Erythroblast (primary cell): ENCODE data around the gene OR5H6.
A peak's percentile ranks its signal among the peaks of the same experiment; 100 is the strongest.
"Not testable (repeated sequence)": the region's sequence is repeated elsewhere in the genome, so short reads cannot be mapped to it uniquely, and the experiment has no call there.

Source experiments
- DNase-seq, 2 experiments: peaks; one replicate each; lab custom pipeline; 2025; lab: John Stamatoyannopoulos, UW
- GATA1 ChIP-seq: IDR thresholded peaks from 2 replicates; pipeline ENCODE4 v1.6.1; 2011; ENCODE audit warnings: low read depth, mild to moderate bottlenecking, control low read depth, low read length, moderate library complexity
- POLR2A ChIP-seq: IDR thresholded peaks from 2 replicates; pipeline ENCODE4 v1.6.1; 2011; ENCODE audit warnings: mild to moderate bottlenecking, low read length

OR5H6 gene

DNA sequence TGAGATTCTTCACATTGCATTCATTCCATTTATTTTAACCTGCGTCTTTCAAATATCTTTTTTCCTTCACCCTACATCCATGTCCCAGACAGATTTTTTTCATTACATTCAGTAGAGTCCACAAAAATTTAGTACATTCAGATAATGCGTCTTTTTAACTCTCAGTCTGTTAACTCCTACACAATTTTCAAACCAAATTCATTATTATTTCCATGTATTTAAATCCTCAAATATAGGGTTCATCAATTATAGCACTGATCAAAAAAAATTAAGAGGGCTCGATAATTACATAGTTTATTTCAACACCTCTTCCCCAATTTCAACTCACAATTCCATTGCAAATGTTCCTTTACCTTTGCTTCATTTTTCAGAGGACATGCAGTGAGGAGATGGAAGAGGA lies at the start of gene OR5H6:
OR5H6 (plus strand) TSS at position 301 of the 400 bp plus-strand sequence; CDS start at position 390, 89 bp downstream.
- DNase-seq: no peak

DNA sequence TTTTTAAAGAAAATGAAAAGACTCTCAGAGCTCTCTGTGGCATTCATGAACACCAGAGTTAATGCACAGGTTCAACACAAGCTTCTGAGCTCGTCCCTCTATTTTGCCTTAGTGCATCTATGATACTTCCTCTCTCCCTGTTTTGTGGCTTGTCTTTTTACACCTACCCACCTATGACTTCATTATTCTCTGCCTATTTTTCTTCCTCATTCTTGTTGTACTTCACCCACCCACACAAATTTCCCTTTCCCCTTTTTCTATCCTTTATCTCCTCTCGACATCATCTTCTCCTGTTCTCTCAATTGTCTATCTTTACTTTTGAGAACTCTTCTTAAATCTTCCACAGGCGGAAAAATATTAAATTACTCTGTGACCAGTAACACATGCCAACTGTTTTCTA lies 49.0 kb upstream of the OR5H6 start:
- TF ChIP-seq GATA1 (no peak), POLR2A (no peak)
- DNase-seq: no peak

More for the DNA sequence above, at the start of gene OR5H6:
- TF ChIP-seq GATA1: no peak
- TF ChIP-seq POLR2A: no peak

DNA sequence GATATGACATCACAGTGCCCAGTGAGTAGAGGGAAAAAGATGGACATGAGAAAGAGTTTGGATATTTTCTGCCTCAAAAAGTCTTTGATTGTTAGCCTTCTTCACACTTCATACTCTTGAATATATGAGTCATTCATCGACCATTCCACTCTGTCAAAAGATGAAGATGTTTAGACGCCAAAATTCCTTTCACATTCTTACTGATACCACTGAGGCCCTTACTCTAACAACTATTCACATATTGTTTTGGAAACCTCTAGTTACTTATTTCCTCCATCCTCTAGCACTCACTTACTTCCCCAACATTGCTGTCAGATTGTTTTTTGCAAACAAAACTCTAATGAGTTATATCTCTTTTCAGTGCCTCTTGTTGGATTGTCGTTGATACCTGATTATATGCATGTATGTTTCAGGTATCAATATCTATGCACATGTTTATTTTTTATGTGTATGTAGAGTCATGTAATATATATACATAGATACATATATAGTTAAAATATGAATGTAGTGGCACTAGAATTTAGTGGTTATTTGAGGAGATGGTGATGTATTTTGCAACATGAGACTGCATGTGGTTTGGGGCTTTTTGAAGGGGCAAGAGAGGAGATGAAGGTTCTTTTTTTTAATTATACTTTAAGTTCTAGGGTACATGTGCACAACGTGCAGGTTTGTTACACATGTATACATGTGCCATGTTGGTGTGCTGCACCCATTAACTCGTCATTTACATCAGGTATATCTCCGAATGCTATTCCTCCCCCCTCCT lies 40.0 kb upstream of the OR5H6 start:
- no peak for DNase-seq
- TF ChIP-seq POLR2A: no peak
- TF ChIP-seq GATA1: no peak

- TF ChIP-seq GATA1 (no peak), POLR2A (no peak)
These were observed 31.6 kb upstream of the OR5H6 start for GRCh38 chr3:98232489-98232888.

DNA sequence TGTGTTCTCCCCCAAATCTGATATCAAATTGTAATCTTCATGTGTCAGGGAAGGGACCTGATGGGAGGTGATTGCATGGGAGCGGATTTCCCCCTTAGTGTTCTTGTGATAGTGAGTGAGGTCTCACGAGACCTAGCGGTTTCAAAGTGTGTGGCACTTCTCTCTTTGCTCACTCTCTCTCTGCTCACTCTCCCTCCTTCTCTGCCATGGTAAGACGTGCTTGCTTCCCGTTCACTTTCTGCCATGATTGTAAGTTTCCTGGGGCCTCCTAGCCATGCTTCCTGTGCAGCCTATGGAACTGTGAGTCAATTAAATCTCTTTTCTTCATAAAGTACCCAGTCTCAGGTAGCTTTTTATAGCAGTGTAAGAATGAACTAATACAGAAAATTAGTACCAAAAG lies 30.6 kb upstream of the OR5H6 start:
- TF ChIP-seq POLR2A: no peak
- no peak for DNase-seq

More at GRCh38 chr3:98232489-98232888, 31.6 kb upstream of the OR5H6 start:
- no peak for DNase-seq

GRCh38 chr3:98240131-98240530 lies 23.9 kb upstream of the OR5H6 start:
- no peak for DNase-seq

GRCh38 chr3:98242155-98242554 lies 21.9 kb upstream of the OR5H6 start:
- TF ChIP-seq POLR2A: no peak
- TF ChIP-seq GATA1: no peak
- DNase-seq: no peak

More at GRCh38 chr3:98240131-98240530, 23.9 kb upstream of the OR5H6 start:
- no peak for TF ChIP-seq GATA1

- TF ChIP-seq GATA1 (no peak), POLR2A (no peak)
- DNase-seq: no peak
These were observed 20.2 kb upstream of the OR5H6 start for GRCh38 chr3:98243843-98244242.

- TF ChIP-seq POLR2A: no peak
- no peak for TF ChIP-seq GATA1
- DNase-seq: no peak
These were observed 17.9 kb upstream of the OR5H6 start for GRCh38 chr3:98246142-98246541.

GRCh38 chr3:98256026-98256425 lies 8.0 kb upstream of the OR5H6 start:
- DNase-seq: not testable (repeated sequence)

GRCh38 chr3:98259707-98260106 lies 4.3 kb upstream of the OR5H6 start:
- DNase-seq: peak; percentile 14 to 32
- TF ChIP-seq POLR2A: no peak
- TF ChIP-seq GATA1: no peak

DNA sequence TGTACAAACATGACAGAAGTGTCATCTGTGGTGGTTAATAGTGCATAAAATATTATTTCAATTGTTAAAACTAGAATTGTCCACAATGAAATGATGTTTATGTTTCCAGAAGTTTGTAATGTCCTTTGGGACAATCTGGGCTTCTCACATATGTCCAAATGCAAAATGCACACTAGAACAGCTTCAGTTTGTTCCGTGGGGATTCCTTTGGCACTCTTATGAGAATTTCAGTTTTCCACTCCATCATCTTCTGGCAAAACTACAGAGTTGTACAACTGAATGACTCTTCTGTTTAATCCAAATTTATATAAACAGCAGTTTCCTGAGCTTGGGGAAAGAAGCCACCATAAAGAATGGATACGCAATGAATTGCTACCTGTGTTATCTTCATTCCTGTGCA lies 2.0 kb upstream of the OR5H6 start:
- no peak for DNase-seq
- no peak for TF ChIP-seq GATA1
- TF ChIP-seq POLR2A: no peak

- no peak for TF ChIP-seq GATA1
- TF ChIP-seq POLR2A: no peak
These were observed 5.8 kb downstream of the OR5H6 start for GRCh38 chr3:98269846-98270245.

DNA sequence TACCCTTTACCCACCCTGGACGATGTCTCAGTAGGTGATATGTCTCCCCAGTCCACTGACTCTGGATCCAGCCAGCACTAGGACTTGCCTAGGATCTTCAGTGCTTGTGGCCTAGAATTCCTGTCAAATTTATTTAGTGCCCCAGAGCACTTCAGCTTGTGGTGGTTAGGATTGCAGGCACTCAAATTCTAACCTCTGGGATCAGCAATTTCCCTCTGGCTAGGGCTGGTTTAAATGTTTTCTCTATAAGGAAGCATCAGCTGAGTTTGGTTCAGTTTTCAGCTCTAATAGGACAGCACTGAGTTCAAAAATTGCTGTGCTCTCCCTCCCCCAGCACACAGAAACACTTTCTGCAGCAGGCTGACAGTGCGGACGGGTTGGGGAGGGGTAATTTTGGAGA lies 8.1 kb downstream of the OR5H6 start:
- no peak for DNase-seq
- TF ChIP-seq POLR2A (no peak), GATA1 (no peak)

More at GRCh38 chr3:98269846-98270245, 5.8 kb downstream of the OR5H6 start:
- DNase-seq: no peak

- TF ChIP-seq POLR2A: no peak
- no peak for TF ChIP-seq GATA1
- DNase-seq: no peak
These were observed 10.9 kb downstream of the OR5H6 start for GRCh38 chr3:98274914-98275313.
